ENCODE data around the gene PRKAG1. TPM values are rescaled to one million over a fixed set of nuclear protein-coding genes. Genes with fewer than 3 reads are reported as not detected.

The PRKAG1 gene
- total RNA-seq, 1 experiment from 2014 or later, result 41.6 TPM

DNA sequence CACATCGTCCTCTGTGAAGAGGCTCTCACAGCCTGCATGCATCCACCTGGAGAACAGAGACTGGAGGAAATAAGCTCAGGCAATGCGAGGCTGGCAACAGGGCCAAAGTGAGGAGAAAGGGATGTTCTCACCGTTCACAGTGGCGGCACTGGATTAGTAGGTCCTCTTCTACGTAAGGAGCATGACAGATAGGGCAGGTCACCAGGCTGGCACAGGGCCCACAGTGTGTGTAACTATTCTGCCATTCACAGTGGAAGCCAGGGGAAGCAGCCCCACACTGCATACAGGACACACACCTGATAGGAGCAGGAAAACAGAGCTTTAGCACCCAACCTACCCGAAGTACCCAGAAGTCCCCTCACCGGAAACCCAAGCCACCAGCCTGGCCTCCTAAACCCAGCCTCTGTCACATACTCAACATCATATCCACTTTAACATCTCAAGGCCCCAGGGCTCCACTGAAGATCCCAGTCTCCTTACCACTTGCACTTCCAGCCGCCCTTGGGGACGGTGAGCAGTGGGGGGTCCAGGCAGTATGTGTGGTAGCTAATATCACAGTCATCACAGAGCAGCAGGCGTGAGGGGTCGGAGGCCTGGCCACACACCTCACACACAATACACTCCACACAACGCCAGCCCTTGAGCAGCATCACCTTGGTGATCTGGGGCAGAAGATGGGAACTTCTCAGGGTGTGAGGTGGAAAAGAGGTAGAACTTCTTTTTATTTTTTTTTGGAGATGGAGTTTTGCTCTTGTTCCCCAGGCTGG, 27.7 kb upstream of the PRKAG1 start (continued):
- TF ChIP-seq, protein P1, sequence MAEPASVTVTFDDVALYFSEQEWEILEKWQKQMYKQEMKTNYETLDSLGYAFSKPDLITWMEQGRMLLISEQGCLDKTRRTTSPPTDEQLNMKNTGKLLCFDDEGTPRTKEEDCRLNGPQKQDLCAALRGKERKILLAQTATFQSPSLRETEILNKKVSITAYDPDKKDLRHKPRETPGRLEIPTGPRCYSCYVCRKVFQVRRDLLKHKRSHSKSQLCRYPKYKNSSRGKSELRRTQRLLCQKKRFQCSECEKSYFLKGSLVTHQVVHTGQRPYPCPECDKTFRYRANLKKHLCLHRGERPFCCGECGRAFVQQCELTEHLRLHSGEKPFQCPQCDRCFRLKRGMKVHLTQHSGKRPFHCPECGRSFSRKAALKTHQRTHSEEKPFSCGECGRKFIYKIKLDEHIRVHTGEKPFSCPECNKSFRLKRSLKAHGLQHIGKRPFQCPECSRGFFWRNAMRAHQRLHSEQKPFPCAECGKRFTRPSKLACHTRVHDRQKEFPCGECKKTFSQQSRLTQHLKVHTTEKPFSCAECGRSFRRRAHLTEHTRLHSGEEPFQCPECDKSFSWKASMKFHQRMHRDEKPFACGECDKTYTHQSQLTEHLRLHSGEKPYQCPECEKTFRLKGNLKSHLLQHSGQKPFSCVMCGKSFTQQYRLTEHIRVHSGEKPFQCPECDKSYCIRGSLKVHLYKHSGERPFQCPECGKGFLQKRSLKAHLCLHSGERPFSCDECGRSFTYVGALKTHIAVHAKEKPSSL (CRISPR knock-in tag; conservative IDR thresholded peaks at IDR 0.05), result no peak
- TF ChIP-seq FOXP1 (CRISPR knock-in tag; IDR thresholded peaks at IDR 0.05; ENCODE audit: borderline replicate concordance), result no peak
- no peak for TF ChIP-seq ETV6 (CRISPR knock-in tag; IDR thresholded peaks at IDR 0.05)

DNA sequence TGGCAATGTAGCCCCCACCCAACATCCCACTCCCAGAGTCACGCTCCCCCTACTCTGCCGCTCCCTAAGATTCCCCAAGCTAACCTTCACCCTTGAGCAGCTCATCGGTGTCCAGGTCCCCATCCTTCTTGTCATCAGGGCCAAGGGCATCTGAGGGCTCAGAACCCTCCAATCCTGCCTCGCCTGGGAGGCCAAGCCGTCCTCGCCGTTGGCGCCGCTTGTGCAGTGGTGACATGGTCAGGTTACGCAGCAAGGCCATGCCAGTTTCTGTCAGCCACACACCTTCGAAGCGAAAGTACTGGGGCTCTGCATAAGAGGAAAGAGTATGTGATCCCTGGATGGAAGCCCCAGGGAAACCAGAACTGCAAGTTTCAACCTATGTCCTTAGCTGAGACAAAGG, 26.1 kb upstream of the PRKAG1 start:
- Mint-ChIP-seq H3K9me3 (no peaks in the 10 kb centered on the region), H3K4me1 (no peaks in the 10 kb centered on the region), H3K36me3 (peaks cover 79% of the 10 kb centered on the region), H3K27ac (no peak overlapping the region), H3K27me3 (ENCODE audit: low read depth) (no peaks in the 10 kb centered on the region), H3K4me3 (no peak overlapping the region)
- ChIA-PET POLR2A (no interaction called here), CTCF (interaction anchor here (1.1 to 2.6 kb wide), 11 partner anchors 12 to 188 kb away, joined by 3 to 37 read pairs (median 12); partner anchors contain the start of genes DDN and PRKAG1)
- TF ChIP-seq, protein P2, sequence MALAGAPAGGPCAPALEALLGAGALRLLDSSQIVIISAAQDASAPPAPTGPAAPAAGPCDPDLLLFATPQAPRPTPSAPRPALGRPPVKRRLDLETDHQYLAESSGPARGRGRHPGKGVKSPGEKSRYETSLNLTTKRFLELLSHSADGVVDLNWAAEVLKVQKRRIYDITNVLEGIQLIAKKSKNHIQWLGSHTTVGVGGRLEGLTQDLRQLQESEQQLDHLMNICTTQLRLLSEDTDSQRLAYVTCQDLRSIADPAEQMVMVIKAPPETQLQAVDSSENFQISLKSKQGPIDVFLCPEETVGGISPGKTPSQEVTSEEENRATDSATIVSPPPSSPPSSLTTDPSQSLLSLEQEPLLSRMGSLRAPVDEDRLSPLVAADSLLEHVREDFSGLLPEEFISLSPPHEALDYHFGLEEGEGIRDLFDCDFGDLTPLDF (CRISPR knock-in tag; IDR thresholded peaks at IDR 0.05), result no peak
- TF ChIP-seq RORB (CRISPR knock-in tag; IDR thresholded peaks at IDR 0.05) (no peak), ZNF396 (CRISPR knock-in tag; IDR thresholded peaks at IDR 0.05; ENCODE audit: borderline replicate concordance) (no peak), MYBL2 (CRISPR knock-in tag; IDR thresholded peaks at IDR 0.05) (no peak), ZNF423 (CRISPR knock-in tag; IDR thresholded peaks at IDR 0.05) (no peak), NR3C1 (CRISPR knock-in tag; conservative IDR thresholded peaks at IDR 0.05; ENCODE audit: low read depth) (no peak), FOXK1 (CRISPR knock-in tag; IDR thresholded peaks at IDR 0.05) (no peak), PRRX2 (CRISPR knock-in tag; IDR thresholded peaks at IDR 0.05) (no peak), ETV6 (CRISPR knock-in tag; IDR thresholded peaks at IDR 0.05) (no peak)
- TF ChIP-seq, protein P3, sequence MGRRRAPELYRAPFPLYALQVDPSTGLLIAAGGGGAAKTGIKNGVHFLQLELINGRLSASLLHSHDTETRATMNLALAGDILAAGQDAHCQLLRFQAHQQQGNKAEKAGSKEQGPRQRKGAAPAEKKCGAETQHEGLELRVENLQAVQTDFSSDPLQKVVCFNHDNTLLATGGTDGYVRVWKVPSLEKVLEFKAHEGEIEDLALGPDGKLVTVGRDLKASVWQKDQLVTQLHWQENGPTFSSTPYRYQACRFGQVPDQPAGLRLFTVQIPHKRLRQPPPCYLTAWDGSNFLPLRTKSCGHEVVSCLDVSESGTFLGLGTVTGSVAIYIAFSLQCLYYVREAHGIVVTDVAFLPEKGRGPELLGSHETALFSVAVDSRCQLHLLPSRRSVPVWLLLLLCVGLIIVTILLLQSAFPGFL (CRISPR knock-in tag; IDR thresholded peaks at IDR 0.05; ENCODE audit: borderline replicate concordance), result no peak
- TF ChIP-seq, protein P4, sequence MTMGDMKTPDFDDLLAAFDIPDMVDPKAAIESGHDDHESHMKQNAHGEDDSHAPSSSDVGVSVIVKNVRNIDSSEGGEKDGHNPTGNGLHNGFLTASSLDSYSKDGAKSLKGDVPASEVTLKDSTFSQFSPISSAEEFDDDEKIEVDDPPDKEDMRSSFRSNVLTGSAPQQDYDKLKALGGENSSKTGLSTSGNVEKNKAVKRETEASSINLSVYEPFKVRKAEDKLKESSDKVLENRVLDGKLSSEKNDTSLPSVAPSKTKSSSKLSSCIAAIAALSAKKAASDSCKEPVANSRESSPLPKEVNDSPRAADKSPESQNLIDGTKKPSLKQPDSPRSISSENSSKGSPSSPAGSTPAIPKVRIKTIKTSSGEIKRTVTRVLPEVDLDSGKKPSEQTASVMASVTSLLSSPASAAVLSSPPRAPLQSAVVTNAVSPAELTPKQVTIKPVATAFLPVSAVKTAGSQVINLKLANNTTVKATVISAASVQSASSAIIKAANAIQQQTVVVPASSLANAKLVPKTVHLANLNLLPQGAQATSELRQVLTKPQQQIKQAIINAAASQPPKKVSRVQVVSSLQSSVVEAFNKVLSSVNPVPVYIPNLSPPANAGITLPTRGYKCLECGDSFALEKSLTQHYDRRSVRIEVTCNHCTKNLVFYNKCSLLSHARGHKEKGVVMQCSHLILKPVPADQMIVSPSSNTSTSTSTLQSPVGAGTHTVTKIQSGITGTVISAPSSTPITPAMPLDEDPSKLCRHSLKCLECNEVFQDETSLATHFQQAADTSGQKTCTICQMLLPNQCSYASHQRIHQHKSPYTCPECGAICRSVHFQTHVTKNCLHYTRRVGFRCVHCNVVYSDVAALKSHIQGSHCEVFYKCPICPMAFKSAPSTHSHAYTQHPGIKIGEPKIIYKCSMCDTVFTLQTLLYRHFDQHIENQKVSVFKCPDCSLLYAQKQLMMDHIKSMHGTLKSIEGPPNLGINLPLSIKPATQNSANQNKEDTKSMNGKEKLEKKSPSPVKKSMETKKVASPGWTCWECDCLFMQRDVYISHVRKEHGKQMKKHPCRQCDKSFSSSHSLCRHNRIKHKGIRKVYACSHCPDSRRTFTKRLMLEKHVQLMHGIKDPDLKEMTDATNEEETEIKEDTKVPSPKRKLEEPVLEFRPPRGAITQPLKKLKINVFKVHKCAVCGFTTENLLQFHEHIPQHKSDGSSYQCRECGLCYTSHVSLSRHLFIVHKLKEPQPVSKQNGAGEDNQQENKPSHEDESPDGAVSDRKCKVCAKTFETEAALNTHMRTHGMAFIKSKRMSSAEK (CRISPR knock-in tag; IDR thresholded peaks at IDR 0.05; ENCODE audit: borderline replicate concordance), result no peak
- TF ChIP-seq, protein P5, sequence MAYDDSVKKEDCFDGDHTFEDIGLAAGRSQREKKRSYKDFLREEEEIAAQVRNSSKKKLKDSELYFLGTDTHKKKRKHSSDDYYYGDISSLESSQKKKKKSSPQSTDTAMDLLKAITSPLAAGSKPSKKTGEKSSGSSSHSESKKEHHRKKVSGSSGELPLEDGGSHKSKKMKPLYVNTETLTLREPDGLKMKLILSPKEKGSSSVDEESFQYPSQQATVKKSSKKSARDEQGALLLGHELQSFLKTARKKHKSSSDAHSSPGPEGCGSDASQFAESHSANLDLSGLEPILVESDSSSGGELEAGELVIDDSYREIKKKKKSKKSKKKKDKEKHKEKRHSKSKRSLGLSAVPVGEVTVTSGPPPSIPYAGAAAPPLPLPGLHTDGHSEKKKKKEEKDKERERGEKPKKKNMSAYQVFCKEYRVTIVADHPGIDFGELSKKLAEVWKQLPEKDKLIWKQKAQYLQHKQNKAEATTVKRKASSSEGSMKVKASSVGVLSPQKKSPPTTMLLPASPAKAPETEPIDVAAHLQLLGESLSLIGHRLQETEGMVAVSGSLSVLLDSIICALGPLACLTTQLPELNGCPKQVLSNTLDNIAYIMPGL (CRISPR knock-in tag; IDR thresholded peaks at IDR 0.05), result no peak
- TF ChIP-seq, protein P6, sequence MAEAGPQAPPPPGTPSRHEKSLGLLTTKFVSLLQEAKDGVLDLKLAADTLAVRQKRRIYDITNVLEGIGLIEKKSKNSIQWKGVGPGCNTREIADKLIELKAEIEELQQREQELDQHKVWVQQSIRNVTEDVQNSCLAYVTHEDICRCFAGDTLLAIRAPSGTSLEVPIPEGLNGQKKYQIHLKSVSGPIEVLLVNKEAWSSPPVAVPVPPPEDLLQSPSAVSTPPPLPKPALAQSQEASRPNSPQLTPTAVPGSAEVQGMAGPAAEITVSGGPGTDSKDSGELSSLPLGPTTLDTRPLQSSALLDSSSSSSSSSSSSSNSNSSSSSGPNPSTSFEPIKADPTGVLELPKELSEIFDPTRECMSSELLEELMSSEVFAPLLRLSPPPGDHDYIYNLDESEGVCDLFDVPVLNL (CRISPR knock-in tag; IDR thresholded peaks at IDR 0.05; ENCODE audit: borderline replicate concordance, low read depth), result no peak
- ATAC-seq (no peak), DNase-seq (ENCODE audit: low spot score) (no peak)
